OCI-LY1 (cell line): ENCODE results near the gene NDUFAB1.

Experiments used
- EZH2 ChIP-seq: fragments of 200-600 bp; sonication (generic), shearing (Covaris generic); IDR thresholded peaks from 2 replicates; pipeline ENCODE4 v1.8.0; 2017; ENCODE audit warnings: borderline replicate concordance, mixed run types, mild to moderate bottlenecking, antibody characterized with exemption, low read length, moderate library complexity, mixed read lengths
- TF ChIP-seq, protein P1 (sequence below): fragments of 200-600 bp; sonication (generic), shearing (Covaris generic); IDR thresholded peaks from 2 replicates; pipeline ENCODE4 v1.5.1; 2017; ENCODE audit warnings: mild to moderate bottlenecking, antibody characterized with exemption, low read length, moderate library complexity, mixed read lengths

DNA sequence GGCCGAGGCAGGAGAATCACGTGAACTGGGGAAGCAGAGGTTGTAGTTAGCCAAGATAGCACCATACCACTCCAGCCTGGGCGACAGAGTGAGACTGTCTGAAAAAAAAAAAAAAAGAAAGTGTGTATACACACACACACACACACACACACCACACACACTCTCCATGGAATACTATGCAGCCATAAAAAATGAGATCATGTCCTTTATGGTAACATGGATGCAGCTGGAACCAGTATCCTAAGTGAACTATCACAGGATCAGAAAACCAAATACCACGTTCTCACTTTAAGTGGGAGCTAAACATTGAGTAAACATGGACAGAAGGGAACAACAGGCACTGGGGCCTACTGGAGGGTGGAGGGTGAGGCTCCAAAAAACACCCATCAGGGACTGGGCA, 16.7 kb downstream of the NDUFAB1 start:
- TF ChIP-seq, protein P1, sequence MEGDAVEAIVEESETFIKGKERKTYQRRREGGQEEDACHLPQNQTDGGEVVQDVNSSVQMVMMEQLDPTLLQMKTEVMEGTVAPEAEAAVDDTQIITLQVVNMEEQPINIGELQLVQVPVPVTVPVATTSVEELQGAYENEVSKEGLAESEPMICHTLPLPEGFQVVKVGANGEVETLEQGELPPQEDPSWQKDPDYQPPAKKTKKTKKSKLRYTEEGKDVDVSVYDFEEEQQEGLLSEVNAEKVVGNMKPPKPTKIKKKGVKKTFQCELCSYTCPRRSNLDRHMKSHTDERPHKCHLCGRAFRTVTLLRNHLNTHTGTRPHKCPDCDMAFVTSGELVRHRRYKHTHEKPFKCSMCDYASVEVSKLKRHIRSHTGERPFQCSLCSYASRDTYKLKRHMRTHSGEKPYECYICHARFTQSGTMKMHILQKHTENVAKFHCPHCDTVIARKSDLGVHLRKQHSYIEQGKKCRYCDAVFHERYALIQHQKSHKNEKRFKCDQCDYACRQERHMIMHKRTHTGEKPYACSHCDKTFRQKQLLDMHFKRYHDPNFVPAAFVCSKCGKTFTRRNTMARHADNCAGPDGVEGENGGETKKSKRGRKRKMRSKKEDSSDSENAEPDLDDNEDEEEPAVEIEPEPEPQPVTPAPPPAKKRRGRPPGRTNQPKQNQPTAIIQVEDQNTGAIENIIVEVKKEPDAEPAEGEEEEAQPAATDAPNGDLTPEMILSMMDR = no peak
- no peak for TF ChIP-seq EZH2
